ENCODE results near the gene ANKS1A.
"Not testable (repeated sequence)": the region's sequence is repeated elsewhere in the genome, so short reads cannot be mapped to it uniquely, and the experiment has no call there.

Gene ANKS1A

GRCh38 chr6:34885837-34886236 is 3.2 kb upstream of the ANKS1A start:
- H3K9me3 ChIP-seq (ENCODE audit: control insufficient read depth, low read length); H3K4me3 ChIP-seq (ENCODE audit: extremely low read depth, insufficient read depth, low read length, poor library complexity, severe bottlenecking); H3K27ac ChIP-seq (ENCODE audit: low read depth, low read length, severe bottlenecking); H3K36me3 ChIP-seq (ENCODE audit: control insufficient read depth, insufficient read depth, low read length); H3K4me1 ChIP-seq (ENCODE audit: control insufficient read depth, insufficient read depth, low read length, poor library complexity, severe bottlenecking): not testable (repeated sequence)
- WGBS, 2 experiments (ENCODE audit: insufficient coverage in 2 of 2) = 95 to 100% methylated on average over 3 to 14 of the region's 15 CpGs

- peak within 1 kb of the TSS; percentile 90 for H3K27ac ChIP-seq (ENCODE audit: low read depth, low read length, severe bottlenecking)
- no peaks in the 10 kb centered on the region for H3K4me1 ChIP-seq (ENCODE audit: control insufficient read depth, insufficient read depth, low read length, poor library complexity, severe bottlenecking)
- H3K36me3 ChIP-seq (ENCODE audit: control insufficient read depth, insufficient read depth, low read length) = peaks cover 8% of the 10 kb centered on the region
- 0 to 1% methylated on average over 29 to 31 of the region's 43 CpGs for WGBS, 2 experiments (ENCODE audit: insufficient coverage in 2 of 2)
- peak within 1 kb of the TSS; percentile 94 for H3K4me3 ChIP-seq (ENCODE audit: extremely low read depth, insufficient read depth, low read length, poor library complexity, severe bottlenecking)
- no peaks in the 10 kb centered on the region for H3K9me3 ChIP-seq (ENCODE audit: control insufficient read depth, low read length)
These were observed 1.1 kb upstream of the ANKS1A start, which contains the start of gene TAF11 for GRCh38 chr6:34887753-34888513. TSS of gene TAF11 (minus strand) at chr6:34888042. CDS start at chr6:34887957, 85 bp downstream.

GRCh38 chr6:34888514-34888856 is 570 bp upstream of the ANKS1A start:
- Histone ChIP-seq H3K4me3 (ENCODE audit: extremely low read depth, insufficient read depth, low read length, poor library complexity, severe bottlenecking) (peak overlapping the region; percentile 94), H3K36me3 (ENCODE audit: control insufficient read depth, insufficient read depth, low read length) (peaks cover 7% of the 10 kb centered on the region), H3K4me1 (ENCODE audit: control insufficient read depth, insufficient read depth, low read length, poor library complexity, severe bottlenecking) (no peaks in the 10 kb centered on the region), H3K9me3 (ENCODE audit: control insufficient read depth, low read length) (no peaks in the 10 kb centered on the region), H3K27ac (ENCODE audit: low read depth, low read length, severe bottlenecking) (peak overlapping the region; percentile 90)
- WGBS, 2 experiments (ENCODE audit: insufficient coverage in 2 of 2) = 0% methylated on average over 2 to 3 of the region's 5 CpGs

- H3K36me3 ChIP-seq (ENCODE audit: control insufficient read depth, insufficient read depth, low read length) = no peaks in the 10 kb centered on the region
- H3K4me1 ChIP-seq (ENCODE audit: control insufficient read depth, insufficient read depth, low read length, poor library complexity, severe bottlenecking) = no peaks in the 10 kb centered on the region
- 80 to 85% methylated on average over 5 of the region's 7 CpGs for WGBS, 2 experiments (ENCODE audit: insufficient coverage in 2 of 2)
- H3K27ac ChIP-seq (ENCODE audit: low read depth, low read length, severe bottlenecking) = no peak overlapping the region
- no peaks in the 10 kb centered on the region for H3K9me3 ChIP-seq (ENCODE audit: control insufficient read depth, low read length)
- H3K4me3 ChIP-seq (ENCODE audit: extremely low read depth, insufficient read depth, low read length, poor library complexity, severe bottlenecking) = no peak overlapping the region
These were observed 1.5 kb downstream of the ANKS1A start for GRCh38 chr6:34890533-34890925.

- WGBS, 2 experiments (ENCODE audit: insufficient coverage in 2 of 2) = 86 to 92% methylated on average over 2 of the region's 2 CpGs
- Histone ChIP-seq H3K4me3 (ENCODE audit: extremely low read depth, insufficient read depth, low read length, poor library complexity, severe bottlenecking) (no peak overlapping the region), H3K9me3 (ENCODE audit: control insufficient read depth, low read length) (no peaks in the 10 kb centered on the region), H3K36me3 (ENCODE audit: control insufficient read depth, insufficient read depth, low read length) (no peaks in the 10 kb centered on the region), H3K27ac (ENCODE audit: low read depth, low read length, severe bottlenecking) (no peak overlapping the region), H3K4me1 (ENCODE audit: control insufficient read depth, insufficient read depth, low read length, poor library complexity, severe bottlenecking) (no peaks in the 10 kb centered on the region)
These were observed 2.2 kb downstream of the ANKS1A start for GRCh38 chr6:34891296-34891695.

GRCh38 chr6:34894693-34895092 is 5.6 kb downstream of the ANKS1A start:
- Histone ChIP-seq H3K4me3 (ENCODE audit: extremely low read depth, insufficient read depth, low read length, poor library complexity, severe bottlenecking) (no peak overlapping the region), H3K9me3 (ENCODE audit: control insufficient read depth, low read length) (no peaks in the 10 kb centered on the region), H3K36me3 (ENCODE audit: control insufficient read depth, insufficient read depth, low read length) (no peaks in the 10 kb centered on the region), H3K27ac (ENCODE audit: low read depth, low read length, severe bottlenecking) (no peak overlapping the region), H3K4me1 (ENCODE audit: control insufficient read depth, insufficient read depth, low read length, poor library complexity, severe bottlenecking) (no peaks in the 10 kb centered on the region)
- WGBS, 2 experiments (ENCODE audit: insufficient coverage in 2 of 2) = 100% methylated on average over 1 of the region's 1 CpG

- no peaks in the 10 kb centered on the region for H3K36me3 ChIP-seq (ENCODE audit: control insufficient read depth, insufficient read depth, low read length)
- H3K4me3 ChIP-seq (ENCODE audit: extremely low read depth, insufficient read depth, low read length, poor library complexity, severe bottlenecking) = no peak overlapping the region
- no peaks in the 10 kb centered on the region for H3K4me1 ChIP-seq (ENCODE audit: control insufficient read depth, insufficient read depth, low read length, poor library complexity, severe bottlenecking)
- H3K27ac ChIP-seq (ENCODE audit: low read depth, low read length, severe bottlenecking) = no peak overlapping the region
- WGBS, 2 experiments (ENCODE audit: insufficient coverage in 2 of 2) = 83% methylated on average over 1 of the region's 1 CpG; no CpG with 5 or more reads in 1 of the 2 experiments
- H3K9me3 ChIP-seq (ENCODE audit: control insufficient read depth, low read length) = no peaks in the 10 kb centered on the region
These were observed 8.1 kb downstream of the ANKS1A start for GRCh38 chr6:34897130-34897529.

GRCh38 chr6:34897716-34898115 is 8.7 kb downstream of the ANKS1A start:
- H3K27ac ChIP-seq (ENCODE audit: low read depth, low read length, severe bottlenecking) = no peak overlapping the region
- no peaks in the 10 kb centered on the region for H3K9me3 ChIP-seq (ENCODE audit: control insufficient read depth, low read length)
- no peaks in the 10 kb centered on the region for H3K36me3 ChIP-seq (ENCODE audit: control insufficient read depth, insufficient read depth, low read length)
- 100% methylated on average over 1 of the region's 1 CpG; no CpG with 5 or more reads in 1 of the 2 experiments for WGBS, 2 experiments (ENCODE audit: insufficient coverage in 2 of 2)
- no peaks in the 10 kb centered on the region for H3K4me1 ChIP-seq (ENCODE audit: control insufficient read depth, insufficient read depth, low read length, poor library complexity, severe bottlenecking)
- no peak overlapping the region for H3K4me3 ChIP-seq (ENCODE audit: extremely low read depth, insufficient read depth, low read length, poor library complexity, severe bottlenecking)

- not testable (repeated sequence) for H3K27ac ChIP-seq (ENCODE audit: low read depth, low read length, severe bottlenecking)
These were observed 10.7 kb downstream of the ANKS1A start for GRCh38 chr6:34899748-34900147.

GRCh38 chr6:34900321-34901031 is 11.4 kb downstream of the ANKS1A start:
- no peaks in the 10 kb centered on the region for H3K4me1 ChIP-seq (ENCODE audit: control insufficient read depth, insufficient read depth, low read length, poor library complexity, severe bottlenecking)
- no peak overlapping the region for H3K27ac ChIP-seq (ENCODE audit: low read depth, low read length, severe bottlenecking)
- H3K36me3 ChIP-seq (ENCODE audit: control insufficient read depth, insufficient read depth, low read length) = peaks cover 4% of the 10 kb centered on the region
- H3K9me3 ChIP-seq (ENCODE audit: control insufficient read depth, low read length) = no peaks in the 10 kb centered on the region
- WGBS, 2 experiments (ENCODE audit: insufficient coverage in 2 of 2) = 95 to 100% methylated on average over 2 to 3 of the region's 4 CpGs
- H3K4me3 ChIP-seq (ENCODE audit: extremely low read depth, insufficient read depth, low read length, poor library complexity, severe bottlenecking) = no peak overlapping the region

More at GRCh38 chr6:34899748-34900147, 10.7 kb downstream of the ANKS1A start:
- WGBS, 2 experiments (ENCODE audit: insufficient coverage in 2 of 2) = no CpG with 5 or more reads among the region's 1 CpG
- H3K9me3 ChIP-seq (ENCODE audit: control insufficient read depth, low read length); H3K4me3 ChIP-seq (ENCODE audit: extremely low read depth, insufficient read depth, low read length, poor library complexity, severe bottlenecking); H3K36me3 ChIP-seq (ENCODE audit: control insufficient read depth, insufficient read depth, low read length); H3K4me1 ChIP-seq (ENCODE audit: control insufficient read depth, insufficient read depth, low read length, poor library complexity, severe bottlenecking): not testable (repeated sequence)

GRCh38 chr6:34901930-34902329 is 12.9 kb downstream of the ANKS1A start:
- H3K9me3 ChIP-seq (ENCODE audit: control insufficient read depth, low read length) = no peaks in the 10 kb centered on the region
- H3K4me3 ChIP-seq (ENCODE audit: extremely low read depth, insufficient read depth, low read length, poor library complexity, severe bottlenecking) = no peak overlapping the region
- H3K4me1 ChIP-seq (ENCODE audit: control insufficient read depth, insufficient read depth, low read length, poor library complexity, severe bottlenecking) = no peaks in the 10 kb centered on the region
- WGBS, 2 experiments (ENCODE audit: insufficient coverage in 2 of 2) = 92% methylated on average over 4 of the region's 5 CpGs; no CpG with 5 or more reads in 1 of the 2 experiments
- peaks cover 4% of the 10 kb centered on the region for H3K36me3 ChIP-seq (ENCODE audit: control insufficient read depth, insufficient read depth, low read length)
- no peak overlapping the region for H3K27ac ChIP-seq (ENCODE audit: low read depth, low read length, severe bottlenecking)
